Kidney epithelial cell (primary cell): Measurements from ENCODE around the gene KCNIP4. TPM values are rescaled to one million over a fixed set of nuclear protein-coding genes. Genes with fewer than 3 reads are reported as not detected.

Source experiments
- DNase-seq: peaks from one replicate; pipeline ENCODE4 v3.0.0-alpha.2; 2010; ENCODE audit warnings: low read depth
- H3K27me3 ChIP-seq: 2 replicates; pipeline ENCODE4 v1.6.0; 2011; ENCODE audit warnings: low read length; ENCODE audit not compliant: control insufficient read depth, insufficient read depth
- H3K36me3 ChIP-seq: 2 replicates; pipeline ENCODE4 v1.5.1; 2011; ENCODE audit warnings: low read length; ENCODE audit not compliant: control insufficient read depth, insufficient read depth
- H3K4me3 ChIP-seq: 2 replicates; pipeline ENCODE4 v1.5.1; 2011; ENCODE audit warnings: low read depth, mild to moderate bottlenecking, control low read depth, low read length
- CTCF ChIP-seq: IDR thresholded peaks from 2 replicates; pipeline ENCODE4 v1.5.1; 2011; ENCODE audit warnings: mild to moderate bottlenecking, moderate library complexity, low read length, control low read depth, inconsistent platforms; ENCODE audit not compliant: insufficient read depth, poor library complexity, severe bottlenecking
- total RNA-seq: library from RNA; depleted of rRNA; stranded (reverse); fragments of >200 nt; gene quantifications from 2 replicates; pipeline ENCODE4 v1.2.3, GENCODE V29; 2015

KCNIP4 gene
- total RNA-seq, 1 donor from 2014 or later, result 5.5 TPM

- H3K27me3 ChIP-seq, result no peaks in the 10 kb centered on the region
- TF ChIP-seq CTCF, result no peak
- H3K36me3 ChIP-seq, result no peaks in the 10 kb centered on the region
- DNase-seq, result no peak
- H3K4me3 ChIP-seq, result no peak overlapping the region
These were observed 756.2 kb downstream of the KCNIP4 start for GRCh38 chr4:21192367-21192766.

GRCh38 chr4:21191317-21191716, 757.3 kb downstream of the KCNIP4 start:
- no peaks in the 10 kb centered on the region for H3K36me3 ChIP-seq
- no peak for TF ChIP-seq CTCF
- no peaks in the 10 kb centered on the region for H3K27me3 ChIP-seq
- no peak overlapping the region for H3K4me3 ChIP-seq
- DNase-seq, result no peak

GRCh38 chr4:21184788-21185187, 763.8 kb downstream of the KCNIP4 start:
- H3K4me3 ChIP-seq, result no peak overlapping the region
- no peak for TF ChIP-seq CTCF

GRCh38 chr4:21181716-21182115, 766.9 kb downstream of the KCNIP4 start:
- Histone ChIP-seq H3K4me3 (no peak overlapping the region), H3K27me3 (no peaks in the 10 kb centered on the region), H3K36me3 (no peaks in the 10 kb centered on the region)
- no peak for DNase-seq
- no peak for TF ChIP-seq CTCF

More at GRCh38 chr4:21184788-21185187, 763.8 kb downstream of the KCNIP4 start:
- Histone ChIP-seq H3K27me3 (no peaks in the 10 kb centered on the region), H3K36me3 (no peaks in the 10 kb centered on the region)
- DNase-seq, result no peak

- Histone ChIP-seq H3K4me3 (no peak overlapping the region), H3K27me3 (no peaks in the 10 kb centered on the region), H3K36me3 (no peaks in the 10 kb centered on the region)
- no peak for TF ChIP-seq CTCF
- no peak for DNase-seq
These were observed 770.7 kb downstream of the KCNIP4 start for GRCh38 chr4:21177871-21178270.

- no peaks in the 10 kb centered on the region for H3K36me3 ChIP-seq
- no peaks in the 10 kb centered on the region for H3K27me3 ChIP-seq
- TF ChIP-seq CTCF, result no peak
- DNase-seq, result no peak
- no peak overlapping the region for H3K4me3 ChIP-seq
These were observed 771.5 kb downstream of the KCNIP4 start for GRCh38 chr4:21177092-21177491.
